Fibroblast of the aortic adventitia (primary cell): ENCODE data around the gene METTL21C. TPM values are rescaled to one million over a fixed set of nuclear protein-coding genes. Genes with fewer than 3 reads are reported as not detected.
A peak's percentile ranks its signal among the peaks of the same experiment; 100 is the strongest.

Experiments used
- DNase-seq: peaks from one replicate; pipeline ENCODE4 v3.0.0-alpha.2; 2010; ENCODE audit warnings: low read depth
- H3K4me3 ChIP-seq: 2 replicates; pipeline ENCODE4 v1.5.1; 2011; ENCODE audit warnings: low read depth, mild to moderate bottlenecking, control low read depth, low read length, moderate library complexity
- total RNA-seq: library from RNA; depleted of rRNA; stranded (reverse); fragments of >200 nt; gene quantifications from 2 replicates; pipeline ENCODE4 v1.2.3, GENCODE V29; 2012; ENCODE audit warnings: low replicate concordance
- TF ChIP-seq, protein P1 (sequence below): IDR thresholded peaks from 2 replicates; pipeline ENCODE4 v1.5.1; 2011; ENCODE audit warnings: mild to moderate bottlenecking, low read length, control low read depth, inconsistent platforms; ENCODE audit not compliant: insufficient read depth

Gene METTL21C
- total RNA-seq, 1 donor, result not detected

DNA sequence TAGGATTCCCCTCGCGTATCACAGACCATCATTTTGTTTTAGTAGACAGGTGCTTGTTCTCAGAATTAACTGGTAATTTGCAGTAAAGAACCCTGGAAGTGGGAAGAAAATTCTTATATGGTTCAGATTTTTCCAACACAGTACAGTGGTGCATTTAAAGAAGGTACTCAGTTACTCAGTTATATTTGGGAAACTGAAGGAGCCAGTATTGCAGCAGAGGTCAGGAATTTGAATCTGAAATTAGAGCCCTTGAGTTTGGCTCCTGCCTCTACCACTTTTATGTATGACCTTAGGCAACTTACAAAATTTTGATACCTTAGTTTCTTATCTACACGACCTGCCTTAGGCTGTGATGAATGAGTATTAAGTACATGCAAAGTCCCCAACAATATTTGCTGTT lies 19.7 kb downstream of the METTL21C start:
- no peak for DNase-seq
- TF ChIP-seq, protein P1, sequence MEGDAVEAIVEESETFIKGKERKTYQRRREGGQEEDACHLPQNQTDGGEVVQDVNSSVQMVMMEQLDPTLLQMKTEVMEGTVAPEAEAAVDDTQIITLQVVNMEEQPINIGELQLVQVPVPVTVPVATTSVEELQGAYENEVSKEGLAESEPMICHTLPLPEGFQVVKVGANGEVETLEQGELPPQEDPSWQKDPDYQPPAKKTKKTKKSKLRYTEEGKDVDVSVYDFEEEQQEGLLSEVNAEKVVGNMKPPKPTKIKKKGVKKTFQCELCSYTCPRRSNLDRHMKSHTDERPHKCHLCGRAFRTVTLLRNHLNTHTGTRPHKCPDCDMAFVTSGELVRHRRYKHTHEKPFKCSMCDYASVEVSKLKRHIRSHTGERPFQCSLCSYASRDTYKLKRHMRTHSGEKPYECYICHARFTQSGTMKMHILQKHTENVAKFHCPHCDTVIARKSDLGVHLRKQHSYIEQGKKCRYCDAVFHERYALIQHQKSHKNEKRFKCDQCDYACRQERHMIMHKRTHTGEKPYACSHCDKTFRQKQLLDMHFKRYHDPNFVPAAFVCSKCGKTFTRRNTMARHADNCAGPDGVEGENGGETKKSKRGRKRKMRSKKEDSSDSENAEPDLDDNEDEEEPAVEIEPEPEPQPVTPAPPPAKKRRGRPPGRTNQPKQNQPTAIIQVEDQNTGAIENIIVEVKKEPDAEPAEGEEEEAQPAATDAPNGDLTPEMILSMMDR, result no peak

DNA sequence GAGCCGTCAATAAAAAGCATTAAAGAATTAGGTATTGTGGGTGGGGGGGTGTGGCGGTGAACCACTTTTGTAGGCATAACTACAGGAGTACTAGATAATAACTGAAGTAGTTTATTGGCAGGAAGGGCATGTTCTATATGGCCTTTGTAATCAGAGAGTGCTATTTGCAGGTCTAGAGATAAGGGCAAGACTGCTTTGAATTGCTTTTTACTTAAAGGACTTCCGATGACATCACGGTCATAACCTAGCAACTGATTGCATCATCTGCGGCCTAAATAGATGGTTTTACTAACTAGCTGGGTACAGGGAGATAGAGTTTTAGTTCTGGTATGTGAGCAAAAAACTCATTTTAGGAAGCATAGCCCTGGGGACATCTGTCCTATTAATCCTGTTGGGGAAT lies 24.7 kb downstream of the METTL21C start:
- TF ChIP-seq, protein P1, result no peak
- H3K4me3 ChIP-seq, result no peak overlapping the region
- DNase-seq, result no peak

More for the DNA sequence above, 19.7 kb downstream of the METTL21C start:
- H3K4me3 ChIP-seq, result no peak overlapping the region

DNA sequence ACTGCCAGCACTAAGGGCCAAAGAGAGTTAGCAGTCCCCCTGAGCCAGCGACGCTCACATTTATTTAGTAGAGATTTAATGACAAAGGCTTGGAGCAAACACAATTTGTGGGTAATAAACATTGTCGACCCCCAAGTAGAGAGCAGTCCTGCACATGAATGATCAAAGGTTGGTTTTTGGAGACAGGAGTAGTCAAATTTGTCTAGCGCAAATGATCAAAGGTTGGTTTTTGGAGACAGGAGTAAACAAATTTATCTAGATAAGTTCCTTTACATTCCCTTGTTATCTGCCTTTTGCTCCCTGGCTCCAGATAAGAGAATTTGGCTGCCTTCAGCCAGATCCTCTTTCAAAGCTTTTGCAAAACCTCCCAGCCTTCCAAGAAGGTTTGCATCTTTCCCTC lies 26.9 kb downstream of the METTL21C start:
- no peak for DNase-seq
- TF ChIP-seq, protein P1, result no peak
- H3K4me3 ChIP-seq, result no peak overlapping the region

DNA sequence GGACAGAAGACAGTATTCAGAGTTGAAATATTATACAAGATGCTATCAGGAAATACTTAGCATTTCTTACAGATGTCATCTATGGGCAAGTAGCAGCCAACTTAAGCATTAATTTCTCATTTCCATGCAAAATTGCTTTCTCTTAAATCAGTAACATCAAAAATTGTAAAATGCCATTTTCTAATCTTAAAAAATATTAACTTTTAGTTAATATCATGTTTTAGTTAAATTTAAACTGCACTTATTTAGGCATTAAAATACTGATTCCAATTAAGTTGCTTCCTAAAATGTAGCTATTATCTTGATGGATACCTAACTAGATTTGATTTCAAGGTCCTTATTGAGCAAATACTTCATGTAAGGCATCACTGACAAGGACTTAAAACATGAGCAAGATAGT lies 27.8 kb downstream of the METTL21C start:
- TF ChIP-seq, protein P1, result no peak
- DNase-seq, result no peak
- H3K4me3 ChIP-seq, result no peak overlapping the region

DNA sequence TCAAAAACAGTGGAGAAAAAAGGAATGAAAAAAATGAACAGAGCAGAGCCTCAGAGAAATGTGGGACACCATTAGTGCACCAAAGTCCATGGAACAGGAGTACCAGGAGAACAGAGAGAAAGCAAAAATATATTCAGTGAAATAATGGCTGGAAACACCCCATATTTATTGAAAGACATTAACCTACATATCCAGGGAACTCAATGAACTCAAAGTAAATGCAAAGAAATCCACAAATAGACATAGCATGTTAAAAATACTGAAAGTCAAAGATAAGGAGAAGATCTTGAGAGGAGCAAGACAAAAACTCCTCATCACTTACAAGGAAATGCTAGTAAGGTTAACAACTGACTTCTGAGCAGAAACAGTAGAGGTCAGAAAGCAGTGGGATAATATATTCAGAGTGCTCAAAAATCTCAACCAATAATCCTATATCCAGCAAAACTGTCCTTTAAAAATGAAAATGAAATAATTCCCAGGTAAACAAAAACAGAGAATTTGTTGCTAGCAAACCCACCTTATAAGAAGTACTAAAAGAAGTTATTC lies 35.6 kb downstream of the METTL21C start:
- DNase-seq, result no peak
- H3K4me3 ChIP-seq, result no peak overlapping the region
- TF ChIP-seq, protein P1, result no peak

DNA sequence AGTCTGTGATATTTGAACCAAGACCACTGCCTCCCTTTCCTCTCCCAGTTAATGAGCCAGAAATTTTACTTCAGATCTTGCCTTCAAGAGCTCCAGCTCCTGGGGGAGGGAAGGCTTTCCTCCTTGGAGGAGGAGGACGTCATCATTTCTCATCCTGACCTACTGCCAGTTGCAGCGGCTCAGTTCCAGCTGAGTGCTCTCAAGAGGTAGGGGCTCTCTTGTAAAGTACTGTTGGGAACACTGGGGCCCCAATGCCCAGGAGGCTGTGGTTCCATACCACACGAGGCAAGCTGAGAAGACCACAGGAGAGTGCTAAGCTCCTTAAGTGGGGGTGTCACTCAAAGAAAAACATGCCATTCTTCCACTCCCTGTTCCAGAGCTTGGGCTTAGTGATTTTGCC lies 36.2 kb downstream of the METTL21C start:
- no peak overlapping the region for H3K4me3 ChIP-seq
- TF ChIP-seq, protein P1, result no peak
- DNase-seq, result no peak

DNA sequence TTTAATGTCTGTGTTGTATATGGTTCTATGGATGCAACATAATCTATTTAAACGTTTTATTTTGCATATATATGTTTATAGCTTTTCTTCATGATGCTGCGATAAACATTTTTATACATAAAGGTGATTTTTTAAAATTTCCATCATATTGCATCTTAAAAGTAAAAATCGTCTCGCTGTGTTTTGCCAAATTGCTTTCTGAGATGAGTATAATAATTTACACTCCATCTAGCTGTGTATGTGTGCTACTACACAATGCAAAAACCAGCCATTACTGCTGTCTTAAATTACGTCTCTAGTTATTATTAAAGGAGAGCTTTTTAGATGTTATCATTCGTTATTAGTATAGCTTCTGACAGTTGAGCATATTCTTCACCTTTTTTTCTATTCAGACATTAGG lies 37.2 kb downstream of the METTL21C start:
- TF ChIP-seq, protein P1, result peak; percentile 51
- DNase-seq, result no peak
- no peak overlapping the region for H3K4me3 ChIP-seq
